Common myeloid progenitor, CD34-positive (primary cell): Measurements from ENCODE around the gene LRRC1.

Experiments used
- CTCF ChIA-PET: fragments of 350-600 bp; sonication (Branson Sonifier 250); formaldehyde crosslinking; loops from one replicate; lab custom pipeline; 2021; ENCODE audit warnings: antibody characterized with exemption; lab: Charles Lee
- POLR2A ChIA-PET: fragments of 350-600 bp; sonication (Branson Sonifier 250); formaldehyde crosslinking; loops from one replicate; lab custom pipeline; 2021; ENCODE audit warnings: antibody characterized with exemption; lab: Charles Lee
- DNase-seq, 3 donors: peaks; one replicate each; pipeline versions ENCODE4 v3.0.0 to v3.0.0-alpha.2; 2013
- H3K27ac ChIP-seq, 2 experiments: 1 replicate in 1 of 2; 2 replicates in 1 of 2; pipeline ENCODE4 v1.7.0; 2013; ENCODE audit warnings: inconsistent platforms in 2 of 2, low read length in 2 of 2, mild to moderate bottlenecking in 2 of 2, low read depth in 1 of 2, moderate library complexity in 1 of 2; ENCODE audit not compliant: severe bottlenecking in 2 of 2, insufficient read depth in 1 of 2, poor library complexity in 1 of 2
- H3K27me3 ChIP-seq, 5 experiments: replicated peaks in 2 of 5; 1 replicate in 3 of 5; 2 replicates in 2 of 5; pipeline versions ENCODE4 v1.6.1 to v1.7.0; 2013; ENCODE audit warnings: low read length in 4 of 5, mild to moderate bottlenecking in 2 of 5, moderate library complexity in 2 of 5, inconsistent platforms in 1 of 5; ENCODE audit not compliant: insufficient read depth in 5 of 5, control insufficient read depth in 4 of 5
- H3K36me3 ChIP-seq, 4 experiments: 1 replicate in 2 of 4; 2 replicates in 2 of 4; pipeline versions ENCODE4 v1.6.1 to v1.7.0; 2013; ENCODE audit warnings: low read length in 3 of 4, control low read depth in 1 of 4, mild to moderate bottlenecking in 1 of 4; ENCODE audit not compliant: control insufficient read depth in 4 of 4, insufficient read depth in 4 of 4
- H3K4me1 ChIP-seq, 4 experiments: 1 replicate in 3 of 4; 2 replicates in 1 of 4; pipeline versions ENCODE4 v1.6.1 to v1.7.1; 2013; ENCODE audit warnings: low read length in 3 of 4, mild to moderate bottlenecking in 3 of 4, control low read depth in 1 of 4, inconsistent platforms in 1 of 4, moderate library complexity in 1 of 4; ENCODE audit not compliant: control insufficient read depth in 4 of 4, insufficient read depth in 4 of 4; ENCODE audit errors: control extremely low read depth in 1 of 4
- H3K4me3 ChIP-seq, 7 experiments: 1 replicate in 4 of 7; 2 replicates in 3 of 7; pipeline versions ENCODE4 v1.5.1 to v1.7.0; 2013; ENCODE audit warnings: mild to moderate bottlenecking in 7 of 7, low read length in 6 of 7, moderate library complexity in 6 of 7, inconsistent platforms in 2 of 7, low read depth in 2 of 7, control low read depth in 1 of 7; ENCODE audit not compliant: insufficient read depth in 4 of 7, control insufficient read depth in 1 of 7; ENCODE audit errors: extremely low read depth in 1 of 7
- H3K9me3 ChIP-seq, 5 experiments: 1 replicate in 4 of 5; 2 replicates in 1 of 5; pipeline versions ENCODE4 v1.6.1 to v1.7.1; 2013; ENCODE audit warnings: low read length in 4 of 5, mild to moderate bottlenecking in 2 of 5, inconsistent platforms in 1 of 5, low read depth in 1 of 5, moderate library complexity in 1 of 5; ENCODE audit not compliant: control insufficient read depth in 4 of 5, insufficient read depth in 2 of 5; ENCODE audit errors: control extremely low read depth in 1 of 5
- WGBS: methylation state at CpG from one replicate; pipeline ENCODE4 v1.1.5; 2013; ENCODE audit not compliant: insufficient coverage; 5-methylcytosine and 5-hydroxymethylcytosine counted together

LRRC1 gene

GRCh38 chr6:53829698-53830221 lies 35.0 kb downstream of the LRRC1 start:
- H3K27ac ChIP-seq: no peak overlapping the region
- no peak for DNase-seq
- ChIA-PET CTCF (interaction anchor here (0.6 to 1.2 kb wide), 2 partner anchors 19 to 28 kb away, joined by 3 read pairs; no protein-coding TSS in a partner anchor), POLR2A (no interaction called here)
- no peaks in the 10 kb centered on the region for H3K27me3 ChIP-seq
- 100% methylated on average over 4 of the region's 5 CpGs for WGBS
- no peak overlapping the region for H3K4me3 ChIP-seq
- no peaks in the 10 kb centered on the region for H3K36me3 ChIP-seq
- no peaks in the 10 kb centered on the region for H3K4me1 ChIP-seq
- H3K9me3 ChIP-seq: no peaks in the 10 kb centered on the region

DNA sequence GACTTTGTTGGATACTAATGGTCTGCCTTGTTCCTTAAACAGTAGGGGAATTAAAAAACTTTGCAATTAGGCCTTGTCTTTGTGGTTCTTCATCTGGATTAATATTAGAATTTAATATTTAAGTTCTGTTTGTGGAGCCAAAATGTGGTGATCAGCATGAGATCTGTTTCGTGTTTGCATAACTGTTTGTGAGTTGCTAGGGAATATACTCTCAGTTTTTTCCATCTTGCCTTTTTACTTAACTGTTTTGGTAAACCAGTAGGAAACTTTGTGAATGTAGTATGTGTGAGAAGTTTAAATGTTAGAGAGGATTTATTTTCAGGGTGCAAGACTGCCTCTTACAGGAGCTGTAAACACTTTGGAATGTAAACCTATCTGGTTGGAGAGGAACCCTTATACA lies 35.6 kb downstream of the LRRC1 start:
- WGBS: 100% methylated on average over 1 of the region's 1 CpG
- ChIA-PET CTCF (interaction anchor here (1.2 kb wide), 1 partner anchor 29 kb away, joined by 3 read pairs; no protein-coding TSS in a partner anchor), POLR2A (no interaction called here)
- Histone ChIP-seq H3K9me3 (no peaks in the 10 kb centered on the region), H3K27ac (no peak overlapping the region), H3K27me3 (no peaks in the 10 kb centered on the region), H3K36me3 (no peaks in the 10 kb centered on the region), H3K4me3 (no peak overlapping the region), H3K4me1 (no peaks in the 10 kb centered on the region)
- DNase-seq: peak in 1 of 3 donors; percentile 12

- Histone ChIP-seq H3K9me3 (no peaks in the 10 kb centered on the region), H3K4me3 (no peak overlapping the region), H3K36me3 (no peaks in the 10 kb centered on the region), H3K27ac (no peak overlapping the region), H3K27me3 (no peaks in the 10 kb centered on the region), H3K4me1 (no peaks in the 10 kb centered on the region)
- no peak for DNase-seq
- CTCF ChIA-PET: no interaction called here
- POLR2A ChIA-PET: no interaction called here
- WGBS: 100% methylated on average over 1 of the region's 5 CpGs
These were observed 36.5 kb downstream of the LRRC1 start for GRCh38 chr6:53831081-53831869.

- Histone ChIP-seq H3K36me3 (no peaks in the 10 kb centered on the region), H3K9me3 (no peaks in the 10 kb centered on the region), H3K4me3 (no peak overlapping the region), H3K27ac (no peak overlapping the region), H3K4me1 (no peaks in the 10 kb centered on the region), H3K27me3 (no peaks in the 10 kb centered on the region)
- ChIA-PET CTCF (no interaction called here), POLR2A (no interaction called here)
- no peak for DNase-seq
- 100% methylated on average over 1 of the region's 6 CpGs for WGBS
These were observed 37.3 kb downstream of the LRRC1 start for GRCh38 chr6:53831936-53832660.

DNA sequence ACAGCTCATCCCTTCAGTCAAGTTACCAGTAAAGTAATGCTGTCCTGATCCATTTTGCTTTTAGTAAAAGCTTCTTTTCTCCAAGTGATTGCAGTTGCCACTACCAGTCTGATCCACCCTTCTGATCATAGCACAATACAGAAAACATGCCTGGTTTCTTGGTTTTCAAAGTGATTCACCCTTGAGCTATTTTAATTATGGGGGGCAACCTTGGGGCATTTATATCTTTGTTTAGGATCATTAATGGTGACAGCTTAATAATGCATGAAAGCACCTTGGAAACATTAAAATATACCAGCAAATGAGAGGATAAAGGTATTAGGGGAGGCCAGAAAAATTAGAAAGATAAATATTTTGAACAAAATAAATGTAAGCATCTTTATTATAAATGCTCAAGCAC lies 38.4 kb downstream of the LRRC1 start:
- POLR2A ChIA-PET: no interaction called here
- no peaks in the 10 kb centered on the region for H3K4me1 ChIP-seq
- no peak overlapping the region for H3K4me3 ChIP-seq
- H3K9me3 ChIP-seq: no peaks in the 10 kb centered on the region
- no peak overlapping the region for H3K27ac ChIP-seq
- no peaks in the 10 kb centered on the region for H3K36me3 ChIP-seq
- no peak for DNase-seq
- no peaks in the 10 kb centered on the region for H3K27me3 ChIP-seq
- CTCF ChIA-PET: interaction anchor here (0.9 kb wide), 1 partner anchor 62 kb away, joined by 4 read pairs; no protein-coding TSS in a partner anchor

DNA sequence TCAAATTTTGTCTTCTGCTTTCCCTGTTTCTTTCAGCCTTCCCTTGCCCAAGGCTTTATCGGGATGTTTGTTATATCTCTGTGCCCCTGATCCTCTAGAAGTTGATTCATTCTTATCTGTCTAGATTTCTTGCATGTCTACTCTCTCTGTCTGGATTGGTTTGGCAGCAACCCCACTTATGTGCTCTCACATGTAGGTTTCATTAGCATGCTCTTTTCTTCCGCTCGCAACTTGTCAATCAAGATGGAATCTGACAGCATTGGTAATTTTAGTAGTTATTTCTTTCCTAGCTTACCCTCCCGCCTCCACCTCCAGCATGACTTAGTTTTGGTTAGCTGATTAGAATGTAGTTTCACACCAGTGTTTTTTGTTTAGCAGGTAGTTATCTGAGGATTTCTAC lies 39.3 kb downstream of the LRRC1 start:
- no peaks in the 10 kb centered on the region for H3K36me3 ChIP-seq
- 83% methylated on average over 1 of the region's 4 CpGs for WGBS
- H3K4me1 ChIP-seq: no peaks in the 10 kb centered on the region
- POLR2A ChIA-PET: interaction anchor here (0.6 kb wide), 1 partner anchor 17 kb away, joined by 4 read pairs; no protein-coding TSS in a partner anchor
- no peaks in the 10 kb centered on the region for H3K9me3 ChIP-seq
- no peak for DNase-seq
- H3K27me3 ChIP-seq: no peaks in the 10 kb centered on the region
- CTCF ChIA-PET: no interaction called here
- H3K4me3 ChIP-seq: no peak overlapping the region
- H3K27ac ChIP-seq: no peak overlapping the region
